Neural cell (in vitro differentiated cells): Measurements from ENCODE around the gene FBXO4.

Experiments used
- EZH2 ChIP-seq: fragments of 200-600, 300-800 bp; shearing (Covaris generic), sonication (generic); IDR thresholded peaks from 2 replicates; pipeline ENCODE4 v1.6.1; 2014; ENCODE audit warnings: antibody characterized with exemption, low read length, borderline replicate concordance, mild to moderate bottlenecking; ENCODE audit not compliant: insufficient read depth, poor library complexity, severe bottlenecking
- POLR2AphosphoS5 ChIP-seq: IDR thresholded peaks from 2 replicates; pipeline ENCODE4 v1.6.1; 2012
- RAD21 ChIP-seq: fragments of 450-650 bp; conservative IDR thresholded peaks from 2 replicates; pipeline ENCODE4 v1.6.1; 2014; ENCODE audit warnings: antibody characterized with exemption, mild to moderate bottlenecking, moderate library complexity
- SMC3 ChIP-seq: fragments of 450-650 bp; conservative IDR thresholded peaks from 2 replicates; pipeline ENCODE4 v1.6.1; 2014; ENCODE audit warnings: antibody characterized with exemption, mild to moderate bottlenecking, moderate library complexity; ENCODE audit not compliant: poor library complexity
- TF ChIP-seq, protein P1 (sequence below): fragments of 450-650 bp; IDR thresholded peaks from 2 replicates; pipeline ENCODE4 v1.5.1; 2014; ENCODE audit warnings: antibody characterized with exemption, mild to moderate bottlenecking, moderate library complexity; ENCODE audit not compliant: poor library complexity, severe bottlenecking

DNA sequence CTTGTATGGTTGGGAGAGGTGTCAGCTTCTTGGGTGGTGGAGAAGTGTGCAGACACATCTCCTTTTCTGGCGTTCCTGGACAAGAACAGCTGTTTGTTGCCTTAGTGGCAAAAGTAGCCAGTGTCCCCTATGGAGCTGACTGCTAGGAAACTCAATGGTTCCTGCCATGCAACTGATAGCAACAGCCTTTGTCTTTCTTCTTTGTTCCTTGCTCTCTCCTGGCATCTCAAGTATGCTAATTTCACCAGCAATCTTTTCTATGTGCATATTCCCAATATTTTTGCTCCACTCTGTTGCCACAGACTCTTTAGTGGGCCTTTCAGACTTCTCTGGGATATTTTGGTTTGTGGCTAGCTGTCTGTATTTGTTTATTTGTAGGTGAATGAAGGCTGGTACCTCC lies 36.7 kb downstream of the FBXO4 start:
- TF ChIP-seq, protein P1, sequence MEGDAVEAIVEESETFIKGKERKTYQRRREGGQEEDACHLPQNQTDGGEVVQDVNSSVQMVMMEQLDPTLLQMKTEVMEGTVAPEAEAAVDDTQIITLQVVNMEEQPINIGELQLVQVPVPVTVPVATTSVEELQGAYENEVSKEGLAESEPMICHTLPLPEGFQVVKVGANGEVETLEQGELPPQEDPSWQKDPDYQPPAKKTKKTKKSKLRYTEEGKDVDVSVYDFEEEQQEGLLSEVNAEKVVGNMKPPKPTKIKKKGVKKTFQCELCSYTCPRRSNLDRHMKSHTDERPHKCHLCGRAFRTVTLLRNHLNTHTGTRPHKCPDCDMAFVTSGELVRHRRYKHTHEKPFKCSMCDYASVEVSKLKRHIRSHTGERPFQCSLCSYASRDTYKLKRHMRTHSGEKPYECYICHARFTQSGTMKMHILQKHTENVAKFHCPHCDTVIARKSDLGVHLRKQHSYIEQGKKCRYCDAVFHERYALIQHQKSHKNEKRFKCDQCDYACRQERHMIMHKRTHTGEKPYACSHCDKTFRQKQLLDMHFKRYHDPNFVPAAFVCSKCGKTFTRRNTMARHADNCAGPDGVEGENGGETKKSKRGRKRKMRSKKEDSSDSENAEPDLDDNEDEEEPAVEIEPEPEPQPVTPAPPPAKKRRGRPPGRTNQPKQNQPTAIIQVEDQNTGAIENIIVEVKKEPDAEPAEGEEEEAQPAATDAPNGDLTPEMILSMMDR: no peak
- TF ChIP-seq RAD21 (no peak), POLR2AphosphoS5 (no peak), EZH2 (no peak), SMC3 (no peak)
